22Rv1 (cell line): ENCODE measurements around the gene AKT1S1.

Experiments used
- ZFX ChIP-seq: fragments of 450-650 bp; IDR thresholded peaks from 2 replicates; pipeline ENCODE4 v1.6.1; 2017; ENCODE audit warnings: antibody characterized with exemption, borderline replicate concordance
- TF ChIP-seq, protein P1 (sequence below): fragments of 450-650 bp; IDR thresholded peaks from 2 replicates; pipeline ENCODE4 v1.5.1; 2017; ENCODE audit warnings: mild to moderate bottlenecking

DNA sequence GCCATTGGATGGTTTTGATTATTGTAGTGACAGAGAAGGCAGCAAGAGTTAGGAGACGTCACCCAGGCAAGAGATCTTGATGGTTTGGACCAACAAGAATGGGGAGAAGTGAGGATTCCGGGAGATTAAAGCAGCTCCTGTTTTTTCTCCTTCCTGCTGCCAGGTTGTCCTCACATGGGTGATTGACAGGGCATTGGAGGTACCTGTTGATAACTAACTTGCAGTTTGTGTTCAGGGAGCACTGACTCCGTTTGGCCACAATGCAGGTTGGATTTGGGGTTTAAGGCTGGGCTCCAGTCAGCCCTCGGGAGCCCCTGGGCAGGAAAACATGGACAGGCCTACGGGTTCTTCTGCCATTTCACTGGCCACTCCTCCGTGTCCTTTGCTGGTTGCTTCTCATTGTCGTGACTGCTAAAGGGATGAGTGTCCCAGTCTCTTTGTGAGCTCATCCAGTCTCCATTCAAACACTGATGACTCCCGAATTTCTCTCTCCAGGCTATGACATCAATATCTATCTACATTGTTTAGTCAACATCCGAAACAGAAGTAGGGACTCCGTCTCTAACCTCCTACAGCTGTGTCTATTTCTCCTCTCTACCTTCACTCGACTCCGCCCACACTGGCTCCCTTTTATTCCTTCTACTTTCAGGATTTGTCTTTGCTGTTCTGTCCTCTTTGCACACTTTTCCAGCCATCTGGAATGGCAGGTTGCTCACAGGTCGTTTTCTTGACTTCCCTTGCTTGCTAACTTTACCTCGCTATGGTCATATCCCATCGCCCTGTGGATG is 27.5 kb downstream of the AKT1S1 start:
- TF ChIP-seq, protein P1, sequence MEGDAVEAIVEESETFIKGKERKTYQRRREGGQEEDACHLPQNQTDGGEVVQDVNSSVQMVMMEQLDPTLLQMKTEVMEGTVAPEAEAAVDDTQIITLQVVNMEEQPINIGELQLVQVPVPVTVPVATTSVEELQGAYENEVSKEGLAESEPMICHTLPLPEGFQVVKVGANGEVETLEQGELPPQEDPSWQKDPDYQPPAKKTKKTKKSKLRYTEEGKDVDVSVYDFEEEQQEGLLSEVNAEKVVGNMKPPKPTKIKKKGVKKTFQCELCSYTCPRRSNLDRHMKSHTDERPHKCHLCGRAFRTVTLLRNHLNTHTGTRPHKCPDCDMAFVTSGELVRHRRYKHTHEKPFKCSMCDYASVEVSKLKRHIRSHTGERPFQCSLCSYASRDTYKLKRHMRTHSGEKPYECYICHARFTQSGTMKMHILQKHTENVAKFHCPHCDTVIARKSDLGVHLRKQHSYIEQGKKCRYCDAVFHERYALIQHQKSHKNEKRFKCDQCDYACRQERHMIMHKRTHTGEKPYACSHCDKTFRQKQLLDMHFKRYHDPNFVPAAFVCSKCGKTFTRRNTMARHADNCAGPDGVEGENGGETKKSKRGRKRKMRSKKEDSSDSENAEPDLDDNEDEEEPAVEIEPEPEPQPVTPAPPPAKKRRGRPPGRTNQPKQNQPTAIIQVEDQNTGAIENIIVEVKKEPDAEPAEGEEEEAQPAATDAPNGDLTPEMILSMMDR: no peak
- no peak for TF ChIP-seq ZFX
